Measurements from ENCODE around the gene NRXN3. TPM values are rescaled to one million over a fixed set of nuclear protein-coding genes. Genes with fewer than 3 reads are reported as not detected.
A peak's percentile ranks its signal among the peaks of the same experiment; 100 is the strongest.

Gene NRXN3
- total RNA-seq, 1 experiment from 2014 or later = 0.11 TPM

DNA sequence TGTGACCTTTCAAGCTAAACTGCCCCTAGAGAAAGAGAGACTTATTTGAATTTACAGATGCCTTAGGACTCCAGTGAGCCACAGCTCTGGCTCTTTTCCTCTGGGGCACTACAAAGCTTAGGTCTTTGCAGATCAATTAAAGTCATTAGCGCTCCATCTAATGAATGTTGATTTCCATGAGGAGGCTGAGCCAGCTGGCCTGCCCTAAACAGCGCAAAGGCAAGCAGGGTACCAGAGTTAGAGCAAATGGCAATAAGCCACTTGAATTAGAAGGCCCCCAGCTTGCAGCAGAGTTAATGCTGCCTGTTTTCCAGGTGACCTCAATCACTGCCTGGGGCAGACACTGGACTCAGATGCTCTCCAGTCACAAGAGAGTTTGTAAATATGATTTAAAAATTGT lies 1345.8 kb downstream of the NRXN3 start:
- DNase-seq (ENCODE audit: low read depth) = no peak

GRCh38 chr14:79525416-79525815 lies 1355.2 kb downstream of the NRXN3 start:
- no peak for DNase-seq (ENCODE audit: low read depth)

DNA sequence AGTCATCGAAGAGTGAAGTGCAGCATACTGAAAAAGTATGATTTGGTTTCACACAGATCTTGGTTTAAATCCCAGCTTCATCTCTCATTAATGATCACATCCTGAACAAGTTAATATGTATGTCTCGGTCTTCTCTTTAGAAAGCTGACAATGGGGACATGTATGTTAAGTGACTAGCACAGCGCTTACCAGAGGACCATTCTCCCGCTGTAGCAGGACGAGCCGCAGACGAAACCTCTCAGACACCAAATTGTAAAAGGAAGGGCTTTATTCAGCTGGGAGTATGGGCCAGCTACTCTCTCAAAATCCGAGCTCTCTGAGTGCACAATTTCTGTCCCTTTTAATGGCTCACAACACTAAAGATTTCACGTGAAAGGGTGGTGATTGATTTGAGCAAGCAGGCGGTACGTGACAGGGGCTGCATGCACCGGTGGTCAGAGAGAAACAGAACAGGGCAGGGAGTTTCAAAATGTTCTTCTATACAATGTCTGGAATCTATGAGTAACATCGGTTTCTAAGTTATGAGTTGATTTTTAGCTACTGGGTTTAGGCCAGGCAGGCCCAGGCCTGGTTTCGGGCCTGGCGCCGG lies 1358.7 kb downstream of the NRXN3 start:
- DNase-seq (ENCODE audit: low read depth) = no peak

DNA sequence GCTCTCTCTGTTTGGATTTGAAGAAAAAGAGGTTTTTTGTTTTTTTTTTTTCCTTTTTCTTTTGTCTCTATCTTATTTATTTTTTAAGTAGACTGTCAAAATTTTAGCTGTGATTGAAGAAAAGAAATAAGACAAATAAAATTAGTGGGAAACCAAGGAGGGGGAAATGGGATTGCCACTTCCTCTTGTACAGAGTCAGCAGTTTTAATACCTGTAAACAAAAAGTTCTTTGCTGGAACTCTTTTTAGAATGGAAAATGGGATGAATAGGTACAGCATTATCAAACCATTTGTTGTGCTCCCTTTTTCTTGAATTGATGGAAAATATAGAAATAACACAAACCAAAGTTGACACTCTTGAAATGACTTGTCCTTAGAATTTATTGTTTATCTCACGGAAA lies 1360.4 kb downstream of the NRXN3 start:
- no peak for DNase-seq (ENCODE audit: low read depth)

GRCh38 chr14:79534703-79535353 lies 1364.7 kb downstream of the NRXN3 start:
- DNase-seq (ENCODE audit: low read depth) = no peak

- DNase-seq (ENCODE audit: low read depth) = no peak
Measured at GRCh38 chr14:79540394-79540793, 1370.2 kb downstream of the NRXN3 start.

GRCh38 chr14:79542121-79542520 lies 1371.9 kb downstream of the NRXN3 start:
- DNase-seq (ENCODE audit: low read depth) = no peak

DNA sequence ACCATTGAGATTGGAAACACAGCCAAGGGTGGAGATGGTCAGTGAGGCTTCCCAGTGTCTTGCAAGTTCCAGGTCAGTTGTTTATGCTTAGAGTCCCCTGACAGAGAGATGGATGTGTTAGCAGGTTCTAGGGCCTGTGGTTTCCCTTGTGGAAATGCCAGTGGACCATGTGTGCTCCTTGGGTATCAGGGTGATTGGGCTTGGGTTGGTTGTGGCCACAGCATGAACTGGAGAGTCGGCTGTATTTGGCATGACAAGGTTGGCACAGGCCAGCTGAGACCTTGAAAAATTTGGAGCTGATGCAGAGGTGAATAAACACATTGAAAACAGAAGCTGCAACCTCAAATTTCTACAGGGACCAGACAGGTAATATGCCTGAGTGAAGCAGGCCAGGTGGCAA lies 1373.2 kb downstream of the NRXN3 start:
- no peak for DNase-seq (ENCODE audit: low read depth)

GRCh38 chr14:79543967-79544697 lies 1374.0 kb downstream of the NRXN3 start:
- DNase-seq (ENCODE audit: low read depth) = peak; percentile 22

DNA sequence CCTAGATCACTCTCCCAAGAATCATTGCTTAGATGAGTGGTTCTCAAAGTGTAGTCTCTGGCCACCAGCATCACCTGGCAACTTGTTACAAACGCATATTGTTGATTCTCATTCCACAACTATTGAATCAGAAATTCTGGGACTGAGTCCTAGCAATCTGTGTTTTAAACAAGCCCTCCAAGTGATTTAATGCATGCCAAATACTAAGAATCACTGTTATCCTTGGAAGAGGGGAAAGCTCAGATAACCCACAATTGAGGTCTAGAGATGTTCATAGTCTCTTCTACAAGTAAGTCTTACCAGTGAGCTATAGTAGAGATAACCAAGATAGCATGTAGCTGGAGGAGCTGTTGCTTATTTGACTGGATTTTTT lies 1374.5 kb downstream of the NRXN3 start:
- no peak for DNase-seq (ENCODE audit: low read depth)

GRCh38 chr14:79548836-79549235 lies 1378.7 kb downstream of the NRXN3 start:
- no peak for DNase-seq (ENCODE audit: low read depth)

- no peak for DNase-seq (ENCODE audit: low read depth)
Measured at GRCh38 chr14:79549515-79549914, 1379.3 kb downstream of the NRXN3 start.

GRCh38 chr14:79551523-79551922 lies 1381.3 kb downstream of the NRXN3 start:
- no peak for DNase-seq (ENCODE audit: low read depth)

GRCh38 chr14:79552778-79553177 lies 1382.6 kb downstream of the NRXN3 start:
- no peak for DNase-seq (ENCODE audit: low read depth)

GRCh38 chr14:79554816-79555215 lies 1384.6 kb downstream of the NRXN3 start:
- DNase-seq (ENCODE audit: low read depth) = no peak

GRCh38 chr14:79555429-79555828 lies 1385.3 kb downstream of the NRXN3 start:
- DNase-seq (ENCODE audit: low read depth) = no peak

DNA sequence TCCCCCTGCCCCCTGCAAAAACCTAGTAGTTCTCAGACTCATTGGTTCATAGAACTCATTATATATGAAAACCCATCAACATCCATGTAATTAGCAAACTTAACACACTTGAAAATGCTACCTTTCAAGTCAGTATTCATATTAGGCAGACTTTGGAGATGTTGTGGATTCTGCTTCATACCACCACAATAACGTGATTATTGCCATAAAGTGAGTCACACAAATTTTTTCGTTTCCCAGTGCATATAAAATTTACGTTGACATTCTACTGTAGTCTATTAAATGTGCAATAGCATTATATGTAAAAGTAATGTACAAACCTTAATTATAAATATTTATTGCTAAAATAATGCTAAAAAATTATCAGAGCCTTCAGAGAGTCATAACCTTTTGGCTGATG lies 1387.1 kb downstream of the NRXN3 start:
- no peak for DNase-seq (ENCODE audit: low read depth)

- DNase-seq (ENCODE audit: low read depth) = no peak
Measured at GRCh38 chr14:79562185-79562584, 1392.0 kb downstream of the NRXN3 start.

DNA sequence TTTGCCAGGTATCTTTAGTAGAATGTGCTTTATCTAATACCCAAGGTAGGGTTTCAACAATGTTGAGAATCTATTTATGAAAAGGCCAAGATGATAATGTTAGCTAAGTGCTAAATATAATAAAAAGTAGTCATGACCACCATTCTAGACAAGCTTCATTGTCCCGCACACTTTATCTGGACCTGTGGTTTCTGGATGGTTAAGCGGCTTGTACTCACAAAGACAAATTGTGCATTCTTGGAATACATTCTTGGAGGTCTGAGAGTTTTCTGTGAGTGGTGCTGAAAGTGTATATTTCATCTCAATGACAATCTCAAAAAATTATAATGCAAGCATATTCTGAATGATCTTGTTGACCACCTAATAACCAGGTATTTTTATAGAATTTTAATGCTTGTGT lies 1394.2 kb downstream of the NRXN3 start:
- no peak for DNase-seq (ENCODE audit: low read depth)

DNA sequence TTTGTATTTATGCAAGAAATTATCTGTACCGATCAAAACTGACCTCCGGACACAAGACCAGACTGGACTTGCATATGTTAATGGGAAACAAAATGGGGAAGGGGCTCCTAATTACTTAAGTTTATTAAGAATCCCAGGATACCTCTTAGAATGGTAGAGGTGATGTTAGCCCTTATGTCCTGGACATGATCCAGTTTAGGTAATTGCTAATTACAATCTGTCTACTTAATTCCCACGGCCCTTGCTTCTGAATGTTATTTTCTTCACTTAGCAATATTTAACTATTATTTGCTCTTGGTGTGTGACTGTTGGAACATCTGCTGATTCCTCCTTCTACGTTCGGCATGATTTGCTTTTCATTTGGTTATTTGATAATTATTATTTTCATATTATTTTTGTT lies 1397.1 kb downstream of the NRXN3 start:
- DNase-seq (ENCODE audit: low read depth) = no peak

GRCh38 chr14:79568594-79568993 lies 1398.4 kb downstream of the NRXN3 start:
- no peak for DNase-seq (ENCODE audit: low read depth)

DNA sequence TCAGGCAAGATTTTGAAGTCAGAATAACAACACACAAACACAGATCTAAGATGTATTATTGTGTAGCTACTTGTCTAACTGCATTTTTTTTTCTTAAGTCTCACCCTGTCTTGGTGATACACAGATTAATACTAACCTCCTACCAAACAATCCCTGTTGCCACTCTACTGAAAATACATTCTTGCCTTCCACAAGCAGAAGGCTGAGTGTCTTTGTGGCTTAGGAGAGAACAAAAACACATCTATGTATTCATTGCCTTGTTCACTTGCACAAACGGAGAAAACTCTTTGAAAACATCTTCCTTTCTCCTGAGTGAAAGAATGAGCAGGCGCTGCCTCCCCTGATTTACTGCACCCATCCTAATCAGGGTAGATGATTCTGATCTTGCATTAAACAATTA lies 1398.9 kb downstream of the NRXN3 start:
- no peak for DNase-seq (ENCODE audit: low read depth)

GRCh38 chr14:79570648-79571047 lies 1400.5 kb downstream of the NRXN3 start:
- DNase-seq (ENCODE audit: low read depth) = no peak
